Fibroblast of villous mesenchyme (primary cell): ENCODE data around the gene EYS. TPM values are rescaled to one million over a fixed set of nuclear protein-coding genes. Genes with fewer than 3 reads are reported as not detected.

ENCODE experiments used
- DNase-seq: peaks from one replicate; pipeline ENCODE4 v3.0.0-alpha.2; 2010; ENCODE audit warnings: low read depth
- H3K4me3 ChIP-seq: 2 replicates; pipeline ENCODE4 v1.5.1; 2011; ENCODE audit warnings: low read depth, mild to moderate bottlenecking, low read length
- CTCF ChIP-seq: IDR thresholded peaks from 2 replicates; pipeline ENCODE4 v1.5.1; 2012; ENCODE audit warnings: low read depth, mild to moderate bottlenecking, low read length; ENCODE audit not compliant: insufficient read depth
- total RNA-seq: library from RNA; depleted of rRNA; stranded (reverse); fragments of >200 nt; gene quantifications from 2 replicates; pipeline ENCODE4 v1.2.3, GENCODE V29; 2012

The EYS gene
- total RNA-seq, 1 donor: under 0.01 TPM

GRCh38 chr6:65709099-65709830 is 2.2 kb upstream of the EYS start:
- no peak for TF ChIP-seq CTCF
- H3K4me3 ChIP-seq: no peak overlapping the region
- no peak for DNase-seq

DNA sequence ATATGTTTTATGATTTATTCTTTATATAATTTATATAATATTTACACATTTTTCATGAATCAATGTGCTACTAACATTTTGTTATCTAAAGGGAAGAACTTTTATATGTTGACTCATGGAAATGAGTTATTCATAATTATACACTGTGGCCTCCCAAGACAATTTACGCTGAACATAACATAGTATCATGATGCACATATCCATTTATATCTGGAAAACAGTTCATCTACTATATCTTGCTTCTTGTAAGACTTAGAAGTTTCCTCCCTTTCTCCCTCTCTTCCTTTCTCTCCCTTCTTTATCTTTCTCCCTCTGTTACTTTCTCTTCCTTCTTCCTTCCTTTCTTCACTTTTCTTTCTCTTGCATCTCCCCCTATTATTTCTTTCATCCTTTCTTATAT is 1.1 kb upstream of the EYS start:
- no peak for DNase-seq
- TF ChIP-seq CTCF: no peak
- no peak overlapping the region for H3K4me3 ChIP-seq

DNA sequence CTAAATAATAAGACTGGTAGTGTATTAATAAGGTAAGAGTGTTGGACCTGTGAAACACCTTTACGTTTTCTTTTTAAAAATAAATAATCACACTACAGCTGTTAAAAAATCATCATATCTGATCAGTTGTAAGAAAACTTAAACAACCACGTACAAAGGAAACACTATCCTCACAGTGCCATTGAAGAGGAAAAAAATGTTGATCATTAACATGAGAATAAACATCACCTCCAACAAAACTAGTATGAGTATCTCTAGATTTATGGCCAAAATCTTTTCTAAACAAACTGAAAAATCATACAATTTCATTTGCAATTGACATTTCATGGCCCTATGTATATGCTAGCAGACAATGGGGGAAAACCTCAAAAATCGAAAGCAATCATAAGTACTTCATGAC is 590 bp downstream of the EYS start:
- no peak overlapping the region for H3K4me3 ChIP-seq
- DNase-seq: no peak
- TF ChIP-seq CTCF: no peak

DNA sequence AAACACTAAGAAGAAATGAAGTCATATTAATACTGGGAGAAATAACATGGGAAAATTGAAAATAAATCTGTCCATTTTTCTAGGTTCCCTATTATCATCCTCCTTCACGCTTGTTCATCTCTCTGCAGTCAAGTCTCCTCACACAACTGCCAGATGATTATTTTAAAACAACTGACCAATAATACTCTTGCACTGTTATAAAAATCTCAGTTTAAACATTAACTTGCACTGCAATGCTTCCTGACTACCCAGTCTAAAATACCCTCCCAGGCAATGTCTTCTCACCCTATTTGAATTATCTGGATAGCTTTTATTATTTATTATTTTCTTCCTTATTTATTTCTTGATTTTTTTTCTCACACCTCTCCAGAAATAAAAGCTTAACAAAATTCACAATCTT is 5.7 kb downstream of the EYS start:
- no peak for TF ChIP-seq CTCF
- no peak for DNase-seq
- no peak overlapping the region for H3K4me3 ChIP-seq

DNA sequence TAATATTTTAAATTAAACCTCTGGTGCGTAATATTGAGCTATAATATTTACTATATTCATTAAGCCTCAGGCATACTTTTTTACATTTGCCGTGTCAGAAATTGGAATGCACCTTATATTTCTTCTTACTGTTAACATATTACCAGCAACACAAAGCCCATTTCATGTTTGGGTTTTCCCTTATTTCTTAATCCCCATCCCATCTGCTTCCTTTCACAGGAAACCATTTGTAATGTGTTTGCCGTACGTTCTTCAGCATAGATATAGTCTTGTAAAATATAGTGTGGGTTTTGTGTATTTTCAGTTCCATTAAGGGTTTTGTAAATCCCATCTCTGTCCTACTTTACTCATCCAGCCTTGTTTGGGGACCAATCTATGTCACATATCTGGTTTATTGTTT is 6.5 kb downstream of the EYS start:
- no peak for DNase-seq
- TF ChIP-seq CTCF: no peak
- H3K4me3 ChIP-seq: no peak overlapping the region

GRCh38 chr6:65692109-65692508 is 14.9 kb downstream of the EYS start:
- no peak for DNase-seq
- H3K4me3 ChIP-seq: no peak overlapping the region
- no peak for TF ChIP-seq CTCF

GRCh38 chr6:65680232-65680631 is 26.8 kb downstream of the EYS start:
- DNase-seq: no peak
- no peak for TF ChIP-seq CTCF
- no peak overlapping the region for H3K4me3 ChIP-seq
